A204.1 (cell line): Measurements from ENCODE around the gene SNRNP200.

Source experiments
- FAIRE-seq: peaks from 2 replicates; lab custom pipeline; 2012; peaks lifted over from hg19 to GRCh38; lab: Jason Lieb, UNC

Gene SNRNP200

GRCh38 chr2:96250188-96250587 lies 55.2 kb downstream of the SNRNP200 start:
- FAIRE-seq, result no peak

- no peak for FAIRE-seq
These were observed 55.7 kb downstream of the SNRNP200 start for GRCh38 chr2:96249654-96250053.

GRCh38 chr2:96248624-96249023 lies 56.7 kb downstream of the SNRNP200 start:
- FAIRE-seq, result no peak

GRCh38 chr2:96247896-96248295 lies 57.5 kb downstream of the SNRNP200 start:
- no peak for FAIRE-seq

GRCh38 chr2:96247009-96247408 lies 58.3 kb downstream of the SNRNP200 start:
- no peak for FAIRE-seq

- no peak for FAIRE-seq
These were observed 59.5 kb downstream of the SNRNP200 start for GRCh38 chr2:96245609-96246390.

- no peak for FAIRE-seq
These were observed 61.5 kb downstream of the SNRNP200 start for GRCh38 chr2:96243843-96244242.

- FAIRE-seq, result no peak
These were observed 63.3 kb downstream of the SNRNP200 start for GRCh38 chr2:96241900-96242611.

GRCh38 chr2:96241227-96241626 lies 64.1 kb downstream of the SNRNP200 start:
- FAIRE-seq, result no peak

GRCh38 chr2:96240341-96241038 lies 64.9 kb downstream of the SNRNP200 start:
- FAIRE-seq, result no peak

GRCh38 chr2:96239745-96240264 lies 65.5 kb downstream of the SNRNP200 start:
- no peak for FAIRE-seq

GRCh38 chr2:96239091-96239490 lies 66.3 kb downstream of the SNRNP200 start:
- FAIRE-seq, result no peak

- FAIRE-seq, result no peak
These were observed 67.1 kb downstream of the SNRNP200 start for GRCh38 chr2:96238266-96238665.

GRCh38 chr2:96236882-96237281 lies 68.5 kb downstream of the SNRNP200 start:
- no peak for FAIRE-seq

- FAIRE-seq, result no peak
These were observed 71.4 kb downstream of the SNRNP200 start for GRCh38 chr2:96233880-96234316.

GRCh38 chr2:96233436-96233835 lies 71.9 kb downstream of the SNRNP200 start:
- no peak for FAIRE-seq

- no peak for FAIRE-seq
These were observed 74.0 kb downstream of the SNRNP200 start for GRCh38 chr2:96231316-96231715.

- no peak for FAIRE-seq
These were observed 80.3 kb downstream of the SNRNP200 start for GRCh38 chr2:96225016-96225533.
